H1 (cell line): ENCODE results near the gene C1QTNF1. TPM values are rescaled to one million over a fixed set of nuclear protein-coding genes. Genes with fewer than 3 reads are reported as not detected.
A peak's percentile ranks its signal among the peaks of the same experiment; 100 is the strongest.

ENCODE experiments used
- CTCF ChIA-PET: fragments of 300-600 bp; sonication (Branson Sonifier 250); formaldehyde crosslinking; loops from one replicate; lab custom pipeline; 2021; ENCODE audit not compliant: partially characterized antibody; lab: Charles Lee
- POLR2A ChIA-PET: fragments of 300-600 bp; sonication (Branson Sonifier 250); formaldehyde crosslinking; loops from one replicate; lab custom pipeline; 2021; ENCODE audit warnings: inconsistent platforms; ENCODE audit not compliant: partially characterized antibody; lab: Charles Lee
- DNase-seq, 2 experiments: peaks; one replicate each; pipeline versions ENCODE4 v3.0.0 to v3.0.0-alpha.2; 2010 to 2022; ENCODE audit warnings: low spot score in 2 of 2, low read depth in 1 of 2, mixed read lengths in 1 of 2
- FAIRE-seq: peaks from 2 replicates; lab custom pipeline; 2011; peaks lifted over from hg19 to GRCh38; lab: Jason Lieb, UNC
- H2AFZ ChIP-seq: 2 replicates; pipeline ENCODE4 v1.8.1; 2012; ENCODE audit warnings: low read length, inconsistent platforms
- H2AK5ac ChIP-seq: 2 replicates; pipeline ENCODE4 v1.6.1; 2013; ENCODE audit warnings: low read depth, low read length
- H2BK120ac ChIP-seq: replicated peaks from 2 replicates; pipeline ENCODE3; 2013; ENCODE audit warnings: low read depth, low read length, inconsistent platforms
- H2BK12ac ChIP-seq: 2 replicates; pipeline ENCODE4 v1.6.1; 2013; ENCODE audit warnings: low read depth, low read length
- H2BK15ac ChIP-seq: 2 replicates; pipeline ENCODE4 v1.6.1; 2013; ENCODE audit warnings: low read length
- H2BK20ac ChIP-seq: 2 replicates; pipeline ENCODE4 v1.6.1; 2013; ENCODE audit warnings: low read length
- H2BK5ac ChIP-seq: 2 replicates; pipeline ENCODE4 v1.6.1; 2013; ENCODE audit warnings: low read depth, low read length
- H3K14ac ChIP-seq: 2 replicates; pipeline ENCODE4 v1.6.1; 2013; ENCODE audit warnings: inconsistent platforms; ENCODE audit not compliant: insufficient read length
- H3K18ac ChIP-seq: 2 replicates; pipeline ENCODE4 v1.6.1; 2013; ENCODE audit warnings: low read length; ENCODE audit errors: extremely low read depth
- H3K23ac ChIP-seq: 2 replicates; pipeline ENCODE4 v1.6.1; 2013; ENCODE audit warnings: inconsistent platforms; ENCODE audit not compliant: insufficient read length
- H3K23me2 ChIP-seq: 2 replicates; pipeline ENCODE4 v1.6.1; 2013; ENCODE audit warnings: low read depth, low read length
- H3K27ac ChIP-seq: 2 replicates; pipeline ENCODE4 v1.6.1; 2011; ENCODE audit warnings: low read depth, low read length, inconsistent platforms
- H3K27me3 ChIP-seq, 4 experiments: replicated peaks in 1 of 4; 1 replicate in 1 of 4; 2 replicates in 3 of 4; pipeline versions ENCODE4 v1.6.1 to v1.8.1; 2011 to 2013; ENCODE audit warnings: low read length in 3 of 4, mild to moderate bottlenecking in 3 of 4, inconsistent platforms in 2 of 4, mixed read lengths in 2 of 4, moderate library complexity in 1 of 4; ENCODE audit not compliant: control insufficient read depth in 3 of 4, insufficient read depth in 3 of 4; ENCODE audit errors: extremely low read depth in 1 of 4
- H3K36me3 ChIP-seq, 4 experiments: 2 replicates each; pipeline versions ENCODE4 v1.6.1 to v1.8.1; 2011 to 2013; ENCODE audit warnings: mild to moderate bottlenecking in 4 of 4, low read length in 3 of 4, moderate library complexity in 2 of 4, control low read depth in 1 of 4, inconsistent platforms in 1 of 4; ENCODE audit not compliant: insufficient read depth in 4 of 4, control insufficient read depth in 2 of 4
- H3K4ac ChIP-seq: replicated peaks from 2 replicates; pipeline ENCODE3; 2013; ENCODE audit warnings: low read length, low read depth, mixed read lengths, inconsistent platforms; ENCODE audit not compliant: insufficient read length
- H3K4me1 ChIP-seq, 4 experiments: replicated peaks in 1 of 4; 1 replicate in 1 of 4; 2 replicates in 3 of 4; pipeline versions ENCODE4 v1.6.1 to v1.8.1; 2011 to 2013; ENCODE audit warnings: low read length in 3 of 4, inconsistent platforms in 2 of 4, mixed read lengths in 1 of 4; ENCODE audit not compliant: insufficient read depth in 4 of 4, control insufficient read depth in 3 of 4
- H3K4me2 ChIP-seq, 2 experiments: 2 replicates each; pipeline versions ENCODE4 v1.6.1 to v1.8.1; 2011 to 2013; ENCODE audit warnings: low read depth in 2 of 2, low read length in 2 of 2, control low read depth in 1 of 2, inconsistent platforms in 1 of 2, mild to moderate bottlenecking in 1 of 2; ENCODE audit not compliant: insufficient read depth in 1 of 2
- H3K4me3 ChIP-seq, 4 experiments: fragments of 200-600, 300-600 bp in 1 of 4; sonication (generic), shearing (Covaris generic), sonication (Bioruptor Twin) in 1 of 4; 2 replicates each; pipeline versions ENCODE4 v1.5.1 to v1.8.1; 2011 to 2016; ENCODE audit warnings: low read length in 4 of 4, low read depth in 3 of 4, control low read depth in 2 of 4, inconsistent platforms in 2 of 4, mild to moderate bottlenecking in 2 of 4, mixed read lengths in 1 of 4, moderate library complexity in 1 of 4; ENCODE audit not compliant: insufficient read depth in 2 of 4; ENCODE audit errors: extremely low read depth in 1 of 4
- H3K56ac ChIP-seq: replicated peaks from 2 replicates; pipeline ENCODE3; 2013; ENCODE audit warnings: low read depth, mild to moderate bottlenecking, mixed read lengths, low read length, inconsistent platforms; ENCODE audit not compliant: insufficient read length
- H3K79me1 ChIP-seq: 2 replicates; pipeline ENCODE4 v1.6.1; 2013; ENCODE audit warnings: low read depth, low read length, control low read depth
- H3K79me2 ChIP-seq, 2 experiments: 2 replicates each; pipeline versions ENCODE4 v1.6.1 to v1.8.1; 2012 to 2013; ENCODE audit warnings: low read length in 2 of 2, mild to moderate bottlenecking in 2 of 2, inconsistent platforms in 1 of 2; ENCODE audit not compliant: insufficient read depth in 2 of 2, control insufficient read depth in 1 of 2
- H3K9ac ChIP-seq, 4 experiments: replicated peaks in 1 of 4; 1 replicate in 1 of 4; 2 replicates in 3 of 4; pipeline versions ENCODE4 v1.6.1 to v1.8.1; 2011 to 2013; ENCODE audit warnings: low read depth in 3 of 4, low read length in 3 of 4, control low read depth in 2 of 4, mild to moderate bottlenecking in 2 of 4, moderate library complexity in 2 of 4, inconsistent platforms in 1 of 4; ENCODE audit errors: extremely low read depth in 1 of 4
- H3K9me3 ChIP-seq, 2 experiments: 2 replicates each; pipeline versions ENCODE4 v1.6.1 to v1.8.1; 2012 to 2013; ENCODE audit warnings: mild to moderate bottlenecking in 2 of 2, moderate library complexity in 2 of 2, control low read depth in 1 of 2, inconsistent platforms in 1 of 2, low read depth in 1 of 2, low read length in 1 of 2, mixed read lengths in 1 of 2; ENCODE audit not compliant: insufficient read depth in 2 of 2
- H4K20me1 ChIP-seq, 2 experiments: replicated peaks in 1 of 2; 2 replicates each; pipeline versions ENCODE3 to v1.8.1; 2011 to 2013; ENCODE audit warnings: inconsistent platforms in 2 of 2, low read length in 2 of 2, mild to moderate bottlenecking in 1 of 2; ENCODE audit not compliant: insufficient read depth in 2 of 2, control insufficient read depth in 1 of 2
- H4K5ac ChIP-seq: 2 replicates; pipeline ENCODE4 v1.6.1; 2013; ENCODE audit warnings: low read length, low read depth, mixed read lengths, inconsistent platforms; ENCODE audit not compliant: insufficient read length
- H4K8ac ChIP-seq: 2 replicates; pipeline ENCODE4 v1.8.0; 2013; ENCODE audit warnings: mild to moderate bottlenecking, moderate library complexity, low read length, inconsistent platforms; ENCODE audit not compliant: insufficient read depth; ENCODE audit errors: extremely low read depth
- H4K91ac ChIP-seq: replicated peaks from 2 replicates; pipeline ENCODE3; 2013; ENCODE audit warnings: low read length, mixed read lengths, inconsistent platforms; ENCODE audit not compliant: insufficient read length
- CHD1 ChIP-seq: IDR thresholded peaks from 2 replicates; pipeline ENCODE4 v1.6.1; 2012; ENCODE audit warnings: low read depth, low read length, improper control_type of control experiment
- EZH2 ChIP-seq: fragments of 200-600 bp; sonication (generic); IDR thresholded peaks from 2 replicates; pipeline ENCODE4 v1.7.1; 2012; ENCODE audit warnings: low read depth, mild to moderate bottlenecking, moderate library complexity, low read length, inconsistent platforms; ENCODE audit not compliant: severe bottlenecking
- NRF1 ChIP-seq: IDR thresholded peaks from 2 replicates; pipeline ENCODE4 v1.6.1; 2011; ENCODE audit warnings: mild to moderate bottlenecking, low read depth, low read length, improper control_type of control experiment
- RNF2 ChIP-seq: fragments of 200-900, 300-1000 bp; sonication (generic); IDR thresholded peaks from 2 replicates; pipeline ENCODE4 v1.7.1; 2016; ENCODE audit warnings: borderline replicate concordance, low read depth, mild to moderate bottlenecking, antibody characterized with exemption, low read length; ENCODE audit not compliant: poor library complexity, severe bottlenecking; ENCODE audit errors: missing control alignments
- WGBS, 2 experiments: shearing (Covaris generic) in 1 of 2; methylation state at CpG; one replicate each; pipeline versions ENCODE4 v1.1.6 to v1.1.7; 2013 to 2015; ENCODE audit warnings: low lambda C conversion rate in 2 of 2, mixed read lengths in 2 of 2, inconsistent platforms in 1 of 2, low coverage in 1 of 2, missing lambda C conversion rate in 1 of 2; ENCODE audit not compliant: insufficient replicate concordance in 2 of 2, insufficient coverage in 1 of 2, insufficient read length in 1 of 2; ENCODE audit errors: extremely low coverage in 1 of 2, missing lambda C conversion rate in 1 of 2; 5-methylcytosine and 5-hydroxymethylcytosine counted together
- polyA plus RNA-seq, 7 experiments: library from polyadenylated mRNA; depleted of rRNA in 3 of 7; stranded (reverse) in 5 of 7; unstranded in 2 of 7; fragments of >200 nt in 5 of 7; fragments of 200-250 nt in 2 of 7; gene quantifications; 1 replicate in 5 of 7; 2 replicates in 1 of 7; 4 replicates in 1 of 7; pipeline versions ENCODE4 v1.2.1 to v1.2.3, GENCODE V29; 2011 to 2013; ENCODE audit warnings: missing spikeins in 2 of 7, mixed read lengths in 2 of 7
- total RNA-seq: library from RNA; stranded (reverse); fragmentation: NEBNext Ultra II Directional; extraction: Animal tissue kit (Norgen Biotek cat#: 25700); gene quantifications from 2 replicates; pipeline ENCODE4 v1.2.1, GENCODE V29; 2021

The C1QTNF1 gene
- total and polyA plus RNA-seq, 2 of the 8 experiments (the other 6 are each of a cell fraction or from before 2014, with no cell fraction given) = 1.5 to 2.5 TPM

DNA sequence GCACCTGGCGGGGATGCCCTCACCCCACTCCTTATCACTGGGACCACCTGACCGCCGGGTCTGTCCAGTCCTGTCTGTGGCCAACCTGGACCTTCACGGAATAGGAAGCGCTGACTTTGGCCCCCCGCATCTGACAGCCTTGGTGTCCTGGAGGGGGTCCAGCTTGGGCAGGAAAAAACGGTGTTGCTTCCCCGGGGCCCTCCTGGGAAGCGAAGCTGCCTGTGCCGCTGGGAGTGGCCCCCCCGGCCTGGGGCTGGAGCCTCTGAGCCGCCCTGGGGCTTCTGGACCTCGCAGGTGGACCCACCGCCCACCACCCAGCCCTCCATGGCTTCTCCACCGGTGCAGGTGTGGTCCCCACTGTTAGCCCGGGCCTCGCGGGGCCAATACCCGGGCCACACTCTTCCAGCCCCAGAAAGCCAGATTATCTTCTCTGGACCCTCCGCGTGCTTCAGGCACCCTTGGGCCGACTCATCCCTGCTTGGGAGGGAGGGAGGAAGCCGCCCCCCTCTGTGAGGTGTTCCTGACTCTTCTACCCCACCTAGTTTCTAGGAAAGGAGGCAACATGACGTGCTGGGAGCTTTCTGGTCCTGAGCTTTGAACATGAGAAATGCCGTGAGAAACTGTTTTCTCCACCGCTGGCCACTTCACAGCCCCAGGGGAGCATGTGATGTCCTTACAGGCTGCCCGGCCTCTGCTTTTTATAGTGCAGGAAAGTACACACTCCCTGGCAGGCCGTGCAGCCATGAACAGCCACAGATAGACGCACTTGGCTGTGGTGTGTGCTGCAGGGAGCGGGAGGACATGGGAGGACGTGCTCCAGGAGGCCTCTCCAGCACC, 1.1 kb downstream of the C1QTNF1 start:
- H3K14ac ChIP-seq = no peak overlapping the region
- H2AFZ ChIP-seq = 0 out of 2 replicates have a peak overlapping the region, but pooled peaks have one; percentile 35
- no peak overlapping the region for H4K5ac ChIP-seq
- H2BK15ac ChIP-seq = 0 out of 2 replicates have a peak overlapping the region, but pooled peaks have one; percentile 46
- 0 out of 2 replicates have a peak overlapping the region, but pooled peaks have one; percentile 9 for H2BK12ac ChIP-seq
- ChIA-PET CTCF (interaction anchor here (1.1 to 6.3 kb wide), 6 partner anchors 10 to 58 kb away, joined by 3 to 55 read pairs (median 5); no protein-coding TSS in a partner anchor), POLR2A (interaction anchor here (0.6 kb wide), 1 partner anchor 356 kb away, joined by 3 read pairs; no protein-coding TSS in a partner anchor)
- no peak overlapping the region for H2BK120ac ChIP-seq
- TF ChIP-seq RNF2 (peak; percentile 23), NRF1 (no peak), CHD1 (no peak), EZH2 (no peak)
- H3K36me3 ChIP-seq = no peaks in the 10 kb centered on the region
- no peak overlapping the region for H3K56ac ChIP-seq
- no peak overlapping the region for H3K9ac ChIP-seq
- H3K4ac ChIP-seq = no peak overlapping the region
- H4K91ac ChIP-seq = no peak overlapping the region
- no peaks in the 10 kb centered on the region for H3K9me3 ChIP-seq
- no peak overlapping the region for H3K23ac ChIP-seq
- H4K20me1 ChIP-seq = peaks cover 0 to 2% of the 10 kb centered on the region in 2 experiments
- H3K4me1 ChIP-seq = peaks cover 3 to 7% (median 6%) of the 10 kb centered on the region in 4 experiments; a peak in 4 of 7 replicates
- H2AK5ac ChIP-seq = no peak overlapping the region
- H3K4me2 ChIP-seq = peak overlapping the region; percentile 75 to 85
- H3K27me3 ChIP-seq = peaks cover 18 to 82% (median 67%) of the 10 kb centered on the region in 4 experiments
- peak overlapping the region; percentile 57 to 70 (median 62) for H3K4me3 ChIP-seq
- FAIRE-seq = no peak
- no peak overlapping the region for H2BK5ac ChIP-seq
- no peaks in the 10 kb centered on the region for H3K79me2 ChIP-seq
- peak overlapping the region; percentile 68; the same call in 1 of the 2 replicates for H4K8ac ChIP-seq
- H3K18ac ChIP-seq = no peak overlapping the region
- H3K27ac ChIP-seq = no peak overlapping the region
- no peak overlapping the region for H2BK20ac ChIP-seq
- peaks cover 9% of the 10 kb centered on the region; the same call in 1 of the 2 replicates for H3K23me2 ChIP-seq
- WGBS, 2 experiments = 77% methylated on average over 29 of the region's 31 CpGs; no CpG with 5 or more reads in 1 of the 2 experiments
- no peaks in the 10 kb centered on the region for H3K79me1 ChIP-seq
- no peak for DNase-seq
